HS-27A (cell line): ENCODE measurements around the gene SIPA1L3.
"Not testable (repeated sequence)": the region's sequence is repeated elsewhere in the genome, so short reads cannot be mapped to it uniquely, and the experiment has no call there.

ENCODE experiments used
- DNase-seq: peaks from one replicate; pipeline ENCODE4 v3.0.0-alpha.2; 2012; ENCODE audit warnings: low read depth, missing footprints

Gene SIPA1L3

GRCh38 chr19:38019396-38019724 lies 112.4 kb downstream of the SIPA1L3 start:
- DNase-seq, result no peak

- DNase-seq, result no peak
Measured at GRCh38 chr19:38020311-38020710, 113.3 kb downstream of the SIPA1L3 start.

GRCh38 chr19:38021352-38021751 lies 114.3 kb downstream of the SIPA1L3 start:
- DNase-seq, result no peak

GRCh38 chr19:38022791-38023670 lies 116.0 kb downstream of the SIPA1L3 start:
- no peak for DNase-seq

GRCh38 chr19:38023671-38024541 lies 116.9 kb downstream of the SIPA1L3 start:
- no peak for DNase-seq

GRCh38 chr19:38024992-38025908 lies 118.2 kb downstream of the SIPA1L3 start:
- no peak for DNase-seq

GRCh38 chr19:38025909-38026307 lies 118.9 kb downstream of the SIPA1L3 start:
- DNase-seq, result no peak

- DNase-seq, result no peak
Measured at GRCh38 chr19:38028913-38029510, 122.0 kb downstream of the SIPA1L3 start.

- not testable (repeated sequence) for DNase-seq
Measured at GRCh38 chr19:38030001-38030400, 123.0 kb downstream of the SIPA1L3 start.

- no peak for DNase-seq
Measured at GRCh38 chr19:38030686-38031422, 123.8 kb downstream of the SIPA1L3 start.

GRCh38 chr19:38031423-38031770 lies 124.4 kb downstream of the SIPA1L3 start:
- DNase-seq, result peak; percentile 17

GRCh38 chr19:38032151-38032550 lies 125.1 kb downstream of the SIPA1L3 start:
- no peak for DNase-seq

GRCh38 chr19:38032951-38033350 lies 125.9 kb downstream of the SIPA1L3 start:
- DNase-seq, result no peak

GRCh38 chr19:38033658-38034491 lies 126.9 kb downstream of the SIPA1L3 start:
- DNase-seq, result no peak

GRCh38 chr19:38034492-38034860 lies 127.5 kb downstream of the SIPA1L3 start:
- no peak for DNase-seq

GRCh38 chr19:38035515-38036495 lies 128.8 kb downstream of the SIPA1L3 start:
- peak; percentile 58 for DNase-seq

GRCh38 chr19:38036707-38037611 lies 130.0 kb downstream of the SIPA1L3 start:
- DNase-seq, result no peak

- peak; percentile 82 for DNase-seq
Measured at GRCh38 chr19:38039966-38040365, 133.0 kb downstream of the SIPA1L3 start.
